GM19452 (cell line): Measurements from ENCODE around the gene UBR4.

Source experiments
- ATAC-seq: cut with Tn5 transposase; IDR thresholded peaks from one replicate; pipeline ENCODE4 v1.9.1; 2021; ENCODE audit not compliant: unreplicated experiment

UBR4 gene

GRCh38 chr1:19074361-19074901 lies 135.6 kb downstream of the UBR4 start:
- ATAC-seq, result no peak

GRCh38 chr1:19073311-19074186 lies 136.5 kb downstream of the UBR4 start:
- no peak for ATAC-seq

- no peak for ATAC-seq
Measured at GRCh38 chr1:19072285-19072981, 137.6 kb downstream of the UBR4 start.

DNA sequence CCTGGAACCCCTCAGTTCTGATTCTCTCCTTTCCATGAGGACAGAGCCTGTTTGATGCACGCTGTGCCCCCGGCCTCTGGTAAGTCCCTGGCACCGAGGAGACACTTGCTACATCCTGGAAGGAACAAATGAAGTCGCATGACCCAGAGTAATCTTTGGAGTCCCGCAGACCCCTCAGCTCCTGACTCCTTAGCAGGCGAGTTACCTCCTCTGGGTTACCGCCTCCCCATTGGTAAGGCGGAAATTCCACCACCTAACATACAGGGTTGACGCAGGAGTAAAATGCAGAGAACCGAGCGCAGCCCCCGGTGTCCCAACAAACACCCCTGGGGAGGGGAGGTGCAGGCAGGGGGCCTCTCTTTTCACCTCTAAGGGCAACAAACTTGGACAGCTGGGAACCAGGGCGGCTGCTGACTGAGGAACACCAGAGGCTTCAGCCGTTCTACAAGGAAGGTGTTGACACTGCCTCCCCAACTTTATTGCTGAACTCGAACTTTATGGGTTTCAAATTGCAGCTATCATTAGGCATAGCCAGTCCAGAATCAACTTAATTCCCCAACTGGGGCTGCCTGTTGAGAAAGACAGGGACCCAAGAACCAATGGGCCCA lies 138.3 kb downstream of the UBR4 start:
- no peak for ATAC-seq

DNA sequence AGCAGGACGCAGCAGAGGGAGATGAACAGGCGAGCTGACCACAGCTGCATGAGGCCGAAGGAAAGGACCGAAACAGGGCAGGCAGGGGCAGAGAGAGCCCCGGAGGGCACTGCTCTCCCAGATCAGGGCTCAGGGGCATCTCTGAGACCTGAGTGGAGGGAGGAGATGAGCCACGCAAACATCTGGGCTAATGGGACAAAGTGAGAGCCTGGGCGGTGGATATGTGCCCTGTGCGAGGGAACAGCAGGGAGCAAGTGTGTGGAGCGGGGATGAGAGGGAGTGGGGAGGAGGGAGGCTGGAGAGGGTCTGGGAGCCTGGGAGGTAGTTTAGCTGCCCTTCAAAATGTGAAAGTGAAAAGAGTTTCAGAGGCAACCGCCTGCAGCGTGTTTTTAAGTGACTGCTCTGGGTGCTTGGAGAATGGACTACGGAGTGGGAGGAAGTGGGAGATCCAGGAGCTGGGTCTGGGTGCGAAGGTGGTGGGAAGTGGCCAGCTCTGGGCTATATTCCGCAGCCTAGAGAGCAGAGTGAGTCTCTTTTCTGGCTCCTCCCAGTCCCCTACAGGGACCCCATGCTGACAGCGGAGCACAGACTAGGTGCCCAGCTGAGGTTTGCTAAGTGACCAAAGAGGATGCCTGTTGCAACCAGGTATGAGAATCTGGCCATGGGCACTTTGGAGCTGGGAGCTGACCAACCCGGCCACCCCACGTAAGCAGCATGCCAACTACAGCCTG lies 139.0 kb downstream of the UBR4 start:
- no peak for ATAC-seq

- ATAC-seq, result no peak
Measured at GRCh38 chr1:19070197-19070651, 139.8 kb downstream of the UBR4 start.

GRCh38 chr1:19068639-19069276 lies 141.3 kb downstream of the UBR4 start:
- no peak for ATAC-seq

DNA sequence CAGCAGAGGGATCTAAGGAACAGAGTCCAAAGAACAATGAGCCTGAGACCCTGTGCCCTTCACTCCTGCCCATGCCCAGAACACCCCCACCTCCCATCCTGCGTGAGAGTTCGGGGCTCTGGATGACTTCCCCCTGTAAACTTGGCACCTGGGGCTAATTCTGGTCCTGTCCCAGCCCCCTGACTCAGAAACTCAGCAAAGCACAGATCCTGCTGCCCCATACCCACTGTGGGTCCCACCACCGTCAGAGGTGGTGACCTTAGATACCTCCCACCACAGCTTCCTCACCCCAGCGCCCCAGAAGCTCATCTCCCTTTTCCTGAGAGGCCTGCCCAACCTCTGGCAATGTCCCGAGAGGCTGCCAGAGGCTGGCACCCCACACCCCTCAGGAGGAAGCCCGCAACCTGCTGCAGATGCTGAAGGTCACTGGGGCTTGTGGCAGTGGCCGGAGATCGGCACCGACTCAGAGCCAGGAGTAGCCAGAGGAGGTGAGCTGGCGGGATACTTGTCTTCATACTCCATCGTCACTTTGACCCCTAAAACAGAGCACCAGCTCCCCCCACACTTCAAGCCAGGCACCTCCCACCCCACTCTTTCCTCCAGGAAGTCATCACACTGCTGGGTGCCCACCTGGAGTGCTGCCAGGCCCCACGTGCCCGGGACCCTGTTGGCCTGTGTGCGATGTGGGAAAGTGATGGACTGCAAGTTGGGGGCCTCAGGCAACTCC lies 142.0 kb downstream of the UBR4 start:
- ATAC-seq, result no peak

DNA sequence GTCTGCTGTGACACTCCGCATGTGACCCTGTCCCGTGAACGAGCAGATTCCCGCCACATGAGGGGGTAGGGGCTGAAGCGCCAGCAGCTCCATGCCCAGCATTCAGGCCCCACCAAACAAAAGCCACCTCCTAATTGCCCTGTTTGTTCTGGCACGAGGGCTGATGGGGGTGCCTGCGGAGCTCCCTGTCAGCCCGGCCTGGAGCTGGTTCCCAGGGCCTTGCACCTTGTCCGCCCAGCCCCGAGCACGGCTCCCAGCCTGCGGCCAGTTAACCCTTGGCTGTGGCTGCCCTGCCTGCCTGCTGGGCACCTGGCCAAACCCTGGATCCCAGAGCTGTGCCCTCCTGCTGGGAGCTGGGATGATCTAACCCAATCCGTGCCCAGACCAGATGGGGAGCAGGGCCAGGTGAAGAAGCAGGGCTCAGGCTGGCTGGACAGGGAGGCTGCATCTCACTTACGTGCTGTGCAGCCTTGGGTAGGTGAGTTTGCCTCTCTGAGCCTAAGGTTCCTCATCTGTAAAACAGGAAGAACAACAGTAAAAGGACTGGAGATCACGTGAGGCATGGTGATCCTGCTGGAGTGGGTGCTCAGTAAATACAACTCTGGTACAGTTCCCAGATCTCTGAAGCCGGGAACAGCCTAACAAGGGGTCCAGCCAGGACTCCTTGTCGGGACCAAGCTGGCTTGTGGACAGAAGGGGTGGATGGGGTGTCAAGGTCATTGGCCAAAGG lies 142.7 kb downstream of the UBR4 start:
- no peak for ATAC-seq

GRCh38 chr1:19066874-19067181 lies 143.2 kb downstream of the UBR4 start:
- ATAC-seq, result no peak

- ATAC-seq, result no peak
Measured at GRCh38 chr1:19066248-19066873, 143.7 kb downstream of the UBR4 start.

GRCh38 chr1:19065526-19066247 lies 144.4 kb downstream of the UBR4 start:
- ATAC-seq, result no peak

DNA sequence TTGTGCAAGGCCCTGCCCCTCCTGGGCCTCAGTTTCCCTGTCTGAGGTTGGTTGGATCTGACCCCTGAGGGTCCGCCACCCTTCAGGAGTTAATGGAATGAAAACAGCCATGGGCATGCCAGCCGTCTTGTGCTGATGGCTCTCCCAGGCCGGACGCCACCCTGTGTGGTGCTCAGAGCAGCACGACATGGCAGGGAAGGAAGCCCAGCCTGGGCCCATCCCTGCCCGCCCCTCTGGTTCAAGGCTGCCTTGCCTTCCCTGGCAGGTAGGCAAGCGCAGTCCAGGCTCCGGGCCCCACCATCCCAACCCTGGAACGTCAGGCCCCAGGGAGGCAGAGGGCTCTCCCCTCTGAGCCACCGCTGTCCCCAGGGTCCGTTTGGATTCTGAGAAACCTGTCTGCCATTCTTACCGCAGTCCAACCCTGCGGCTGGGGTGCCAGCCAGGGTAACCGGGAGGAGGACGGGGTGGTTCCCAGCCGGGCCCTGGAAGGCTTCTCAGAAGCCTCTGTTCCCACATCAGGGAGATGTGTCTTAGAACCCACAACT lies 145.1 kb downstream of the UBR4 start:
- no peak for ATAC-seq

- ATAC-seq, result no peak
Measured at GRCh38 chr1:19063122-19063521, 146.9 kb downstream of the UBR4 start.

DNA sequence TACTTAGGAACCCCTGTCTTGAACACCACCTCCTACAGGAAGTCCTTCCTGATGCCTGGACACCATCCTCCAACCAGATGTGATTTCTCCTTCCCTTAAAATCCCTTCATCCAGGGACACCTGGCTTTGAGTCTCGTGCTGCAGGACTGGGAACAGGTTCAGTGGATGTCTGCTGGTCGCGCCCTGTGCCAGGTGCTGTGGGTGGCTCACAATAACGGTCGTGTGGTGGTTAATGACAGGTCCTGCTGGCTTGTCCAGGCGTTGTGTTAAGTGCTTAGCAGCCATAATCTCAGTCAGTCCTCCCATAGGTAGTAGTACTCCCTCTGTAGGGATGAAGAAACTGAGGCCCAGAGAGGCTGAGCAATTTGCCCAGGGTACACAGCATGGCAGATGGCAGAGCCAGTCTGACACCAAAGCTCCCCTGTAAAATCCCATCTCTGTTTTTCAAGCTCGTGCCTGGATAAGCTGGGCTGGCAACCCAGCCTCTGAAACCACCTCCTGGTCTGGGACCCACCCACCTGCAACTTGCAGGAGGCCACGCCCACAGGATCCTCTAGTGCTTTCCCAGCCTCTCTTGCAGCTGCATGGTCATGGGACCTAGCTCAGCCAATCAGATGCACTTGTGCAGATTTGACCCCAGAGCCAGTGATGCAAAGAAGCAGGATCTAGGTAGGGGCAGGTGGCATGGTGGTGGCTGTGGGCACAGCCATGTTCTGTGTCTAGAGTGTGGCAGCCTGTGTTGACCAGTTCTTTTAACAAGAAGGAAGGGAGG lies 147.6 kb downstream of the UBR4 start:
- no peak for ATAC-seq

DNA sequence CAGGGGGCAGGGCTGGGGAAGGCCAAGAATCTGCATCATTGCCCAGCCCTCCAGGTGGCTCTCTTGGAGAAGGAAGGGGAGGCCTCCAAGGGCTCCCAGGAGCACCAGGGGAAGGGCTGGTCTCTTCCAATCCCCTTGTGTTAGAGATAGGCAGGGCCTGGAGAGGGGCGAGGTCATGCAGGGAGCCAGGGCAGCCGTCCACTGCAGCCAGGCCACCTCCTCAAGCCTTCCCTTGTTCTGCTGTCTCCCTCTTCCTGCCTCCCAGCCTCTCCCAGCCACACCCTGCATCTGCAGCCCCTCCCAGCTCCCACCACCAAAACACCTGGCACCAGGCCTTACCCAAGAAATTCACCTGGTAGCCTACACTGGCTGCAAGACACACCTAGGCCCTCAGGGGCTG lies 148.3 kb downstream of the UBR4 start:
- ATAC-seq, result no peak

GRCh38 chr1:19061343-19061742 lies 148.7 kb downstream of the UBR4 start:
- ATAC-seq, result no peak
